ENCODE measurements around the gene SH3D21.

DNA sequence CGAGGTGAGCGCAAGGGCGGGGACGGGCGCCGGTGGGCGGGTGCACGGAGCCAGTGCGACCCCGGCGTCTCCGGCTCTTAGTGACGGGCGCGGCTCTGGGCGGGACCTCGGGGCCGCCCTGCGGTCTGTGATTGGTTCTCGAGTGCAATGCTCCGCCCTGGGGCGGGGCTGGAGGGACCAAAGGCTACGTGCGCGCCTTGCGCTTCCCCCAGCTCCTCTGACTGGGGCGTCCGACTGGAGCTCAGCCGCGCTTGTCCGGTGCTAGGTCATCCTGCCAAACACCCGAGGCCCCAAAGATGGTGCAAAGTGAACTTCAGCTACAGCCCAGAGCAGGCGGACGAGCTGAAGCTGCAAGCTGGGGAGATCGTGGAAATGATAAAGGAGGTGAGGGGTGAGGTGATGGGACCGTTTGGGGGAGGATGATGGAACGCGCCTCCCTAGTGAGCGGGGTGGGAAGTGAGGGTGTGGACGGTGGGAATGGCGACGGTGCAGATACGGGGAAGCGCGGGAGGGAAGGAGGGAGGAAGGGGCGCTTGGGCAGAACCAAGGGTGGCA, 811 bp downstream of the SH3D21 start:
- TF ChIP-seq, protein P1, sequence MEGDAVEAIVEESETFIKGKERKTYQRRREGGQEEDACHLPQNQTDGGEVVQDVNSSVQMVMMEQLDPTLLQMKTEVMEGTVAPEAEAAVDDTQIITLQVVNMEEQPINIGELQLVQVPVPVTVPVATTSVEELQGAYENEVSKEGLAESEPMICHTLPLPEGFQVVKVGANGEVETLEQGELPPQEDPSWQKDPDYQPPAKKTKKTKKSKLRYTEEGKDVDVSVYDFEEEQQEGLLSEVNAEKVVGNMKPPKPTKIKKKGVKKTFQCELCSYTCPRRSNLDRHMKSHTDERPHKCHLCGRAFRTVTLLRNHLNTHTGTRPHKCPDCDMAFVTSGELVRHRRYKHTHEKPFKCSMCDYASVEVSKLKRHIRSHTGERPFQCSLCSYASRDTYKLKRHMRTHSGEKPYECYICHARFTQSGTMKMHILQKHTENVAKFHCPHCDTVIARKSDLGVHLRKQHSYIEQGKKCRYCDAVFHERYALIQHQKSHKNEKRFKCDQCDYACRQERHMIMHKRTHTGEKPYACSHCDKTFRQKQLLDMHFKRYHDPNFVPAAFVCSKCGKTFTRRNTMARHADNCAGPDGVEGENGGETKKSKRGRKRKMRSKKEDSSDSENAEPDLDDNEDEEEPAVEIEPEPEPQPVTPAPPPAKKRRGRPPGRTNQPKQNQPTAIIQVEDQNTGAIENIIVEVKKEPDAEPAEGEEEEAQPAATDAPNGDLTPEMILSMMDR (IDR thresholded peaks at IDR 0.05 in 4 of 5, conservative IDR thresholded peaks at IDR 0.05 in 1 of 5), result no peak
- peak; percentile 50 to 61 for TF ChIP-seq POLR2A (IDR thresholded peaks at IDR 0.05)
